T-helper 17 cell (primary cell): ENCODE data around the gene MYOM1. TPM values are rescaled to one million over a fixed set of nuclear protein-coding genes. Genes with fewer than 3 reads are reported as not detected.
"Not testable (repeated sequence)": the region's sequence is repeated elsewhere in the genome, so short reads cannot be mapped to it uniquely, and the experiment has no call there.

Experiments
- ATAC-seq: fragments of 150-1000 bp; cut with Tn5 transposase; 2 replicates; pipeline ENCODE4 v1.10.0; 2021; ENCODE audit warnings: mild to moderate bottlenecking, moderate library complexity
- DNase-seq, 3 donors: peaks; one replicate each; pipeline versions ENCODE4 v3.0.0 to v3.0.0-alpha.2; 2020 to 2021
- H3K9me3 ChIP-seq: one replicate; pipeline ENCODE4 v1.7.0; 2013; ENCODE audit warnings: low read length, mild to moderate bottlenecking; ENCODE audit not compliant: control insufficient read depth, poor library complexity, severe bottlenecking
- H3K27ac Mint-ChIP-seq: one replicate; pipeline ENCODE4 v1.8.0; 2022; ENCODE audit warnings: mild to moderate bottlenecking, moderate library complexity, mixed read lengths
- H3K27me3 Mint-ChIP-seq: one replicate; pipeline ENCODE4 v1.8.0; 2022; ENCODE audit warnings: mixed read lengths
- H3K36me3 Mint-ChIP-seq: one replicate; pipeline ENCODE4 v1.8.0; 2022; ENCODE audit warnings: low read depth, mixed read lengths
- H3K4me1 Mint-ChIP-seq: one replicate; pipeline ENCODE4 v1.8.0; 2022; ENCODE audit warnings: mild to moderate bottlenecking, mixed read lengths
- H3K4me3 Mint-ChIP-seq: one replicate; pipeline ENCODE4 v1.8.0; 2022; ENCODE audit warnings: mild to moderate bottlenecking, moderate library complexity, mixed read lengths
- total RNA-seq, 4 donors: library from RNA in 2 of 4; stranded (reverse) in 2 of 4; gene quantifications; one replicate each; pipeline ENCODE4 v1.2.3 and lab custom pipeline; 2022 to 2026

Gene MYOM1
- total RNA-seq, 2 donors from 2014 or later: 0.92 to 3.2 TPM

DNA sequence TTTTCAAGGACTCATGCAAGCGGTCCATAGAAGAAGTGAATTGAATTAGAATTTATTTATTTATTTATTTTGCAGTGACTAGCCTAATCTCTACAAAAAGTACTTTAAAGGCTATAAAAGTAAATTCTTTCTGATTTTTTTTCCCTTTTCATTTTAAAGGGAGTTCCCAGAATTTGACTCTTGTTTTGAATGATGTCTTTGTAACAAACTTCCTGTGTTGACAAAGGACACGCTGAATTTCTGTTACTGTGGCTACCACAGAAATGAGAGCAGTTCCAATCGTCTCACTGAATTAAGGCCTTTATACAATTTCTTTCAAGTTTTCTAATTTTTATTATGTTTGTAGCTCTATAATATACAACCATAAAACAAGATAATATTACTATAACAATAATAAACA, 160.5 kb downstream of the MYOM1 start:
- H3K4me3 Mint-ChIP-seq: no peak overlapping the region
- peak; percentile 60 for ATAC-seq

DNA sequence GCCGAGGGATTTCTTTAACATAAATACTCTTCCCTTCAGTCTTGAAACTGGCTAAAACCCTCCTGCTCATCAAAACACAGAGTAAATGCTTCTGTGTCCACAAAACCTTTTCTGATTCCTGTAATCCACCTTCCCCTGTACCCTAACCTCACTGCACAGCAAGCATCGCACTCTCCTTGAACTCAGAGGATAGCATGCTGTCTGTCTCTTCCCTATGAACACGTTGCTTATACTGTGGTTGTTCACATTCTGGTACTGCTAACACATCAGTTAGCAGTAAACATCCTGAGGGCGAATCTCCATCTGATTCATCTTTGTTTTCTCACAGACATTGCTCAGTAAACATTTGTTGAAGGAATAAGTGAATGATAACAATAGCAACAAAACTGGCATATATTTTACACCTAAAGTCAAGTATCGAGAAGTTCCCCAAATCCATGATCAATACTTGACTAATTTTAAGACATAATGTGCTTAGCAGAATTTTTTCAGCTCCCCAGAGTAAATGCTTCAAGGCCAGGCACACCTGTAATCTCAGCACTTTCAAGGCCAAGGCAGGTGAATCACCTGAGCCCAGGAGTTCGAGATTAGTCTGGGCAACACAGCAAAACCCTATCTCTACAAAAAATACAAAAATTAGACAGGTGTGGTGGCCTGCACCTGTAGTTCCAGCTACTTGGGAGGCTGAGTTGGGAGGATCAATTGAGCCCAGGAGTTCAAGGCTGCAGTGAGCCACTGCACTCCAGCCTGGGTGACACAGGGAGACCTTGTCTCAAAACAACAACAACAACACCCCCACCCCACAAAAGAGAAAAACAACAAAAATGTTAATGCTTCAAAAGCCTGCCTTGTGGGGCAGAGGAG, 161.2 kb downstream of the MYOM1 start:
- Mint-ChIP-seq H3K27me3 (no peaks in the 10 kb centered on the region), H3K4me3 (peak overlapping the region; percentile 72), H3K4me1 (peaks cover 51% of the 10 kb centered on the region), H3K36me3 (peaks cover 4% of the 10 kb centered on the region), H3K27ac (peak overlapping the region; percentile 100)
- DNase-seq (no peak), ATAC-seq (peak; percentile 48)
- H3K9me3 ChIP-seq: no peaks in the 10 kb centered on the region

More for the DNA sequence above, 160.5 kb downstream of the MYOM1 start:
- peaks cover 2% of the 10 kb centered on the region for H3K36me3 Mint-ChIP-seq
- peaks cover 49% of the 10 kb centered on the region for H3K4me1 Mint-ChIP-seq
- no peaks in the 10 kb centered on the region for H3K9me3 ChIP-seq
- H3K27ac Mint-ChIP-seq: peak overlapping the region; percentile 100
- no peak for DNase-seq
- no peaks in the 10 kb centered on the region for H3K27me3 Mint-ChIP-seq

DNA sequence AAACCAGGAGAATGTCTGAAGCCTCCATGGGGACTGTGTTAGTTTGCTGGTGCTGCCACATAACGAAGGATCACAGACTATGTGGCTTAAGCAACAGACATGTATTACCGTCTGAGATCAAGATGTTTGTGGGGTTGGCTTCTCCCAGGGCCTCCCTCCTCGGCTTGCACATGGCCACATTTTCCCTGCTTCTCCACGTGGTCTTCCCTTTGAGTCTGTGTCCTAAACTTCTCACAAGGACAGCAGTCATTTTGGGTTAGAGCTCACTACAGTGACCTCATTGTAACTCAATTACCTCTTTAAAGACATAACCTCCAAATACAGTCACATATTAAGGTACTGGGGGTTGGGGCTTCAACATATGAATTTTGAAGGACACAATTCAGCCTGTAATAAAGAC, 162.2 kb downstream of the MYOM1 start:
- Mint-ChIP-seq H3K27ac (peak overlapping the region; percentile 100), H3K27me3 (no peaks in the 10 kb centered on the region)

GRCh38 chr18:3056311-3056710, 163.5 kb downstream of the MYOM1 start:
- DNase-seq: no peak
- Mint-ChIP-seq H3K4me1 (peaks cover 43% of the 10 kb centered on the region), H3K4me3 (no peak overlapping the region), H3K27me3 (no peaks in the 10 kb centered on the region), H3K27ac (peak overlapping the region; percentile 100), H3K36me3 (peaks cover 4% of the 10 kb centered on the region)
- ATAC-seq: no peak
- H3K9me3 ChIP-seq: no peaks in the 10 kb centered on the region

More for the DNA sequence above, 162.2 kb downstream of the MYOM1 start:
- no peaks in the 10 kb centered on the region for H3K9me3 ChIP-seq
- peaks cover 42% of the 10 kb centered on the region for H3K4me1 Mint-ChIP-seq
- ATAC-seq: no peak
- no peak for DNase-seq
- peaks cover 4% of the 10 kb centered on the region for H3K36me3 Mint-ChIP-seq
- H3K4me3 Mint-ChIP-seq: no peak overlapping the region

DNA sequence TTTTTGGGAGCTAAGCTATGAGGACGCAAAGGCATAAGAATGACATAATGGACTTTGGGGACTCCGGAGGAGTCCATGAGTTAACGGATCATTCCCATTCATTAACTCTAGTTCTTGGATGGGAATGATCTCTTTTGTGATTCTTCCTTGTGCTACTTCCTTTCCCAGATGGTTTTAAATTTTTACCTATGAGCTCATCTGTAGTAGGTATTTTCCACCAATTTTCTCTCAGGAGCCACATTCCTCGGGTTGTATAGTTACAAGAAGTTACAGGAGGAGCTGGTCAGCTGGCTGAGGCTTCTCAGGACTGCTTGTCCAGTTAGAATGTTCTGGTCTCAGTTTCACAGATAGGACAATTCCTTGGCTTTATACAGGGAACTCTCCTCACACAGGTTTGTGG, 164.0 kb downstream of the MYOM1 start:
- Mint-ChIP-seq H3K27ac (peak overlapping the region; percentile 100), H3K27me3 (no peaks in the 10 kb centered on the region), H3K36me3 (peaks cover 4% of the 10 kb centered on the region), H3K4me1 (peaks cover 38% of the 10 kb centered on the region), H3K4me3 (no peak overlapping the region)
- no peak for ATAC-seq
- DNase-seq: no peak
- no peaks in the 10 kb centered on the region for H3K9me3 ChIP-seq

- DNase-seq: no peak
- no peak overlapping the region for H3K4me3 Mint-ChIP-seq
- H3K27me3 Mint-ChIP-seq: no peaks in the 10 kb centered on the region
- ATAC-seq: no peak
- no peaks in the 10 kb centered on the region for H3K9me3 ChIP-seq
- H3K36me3 Mint-ChIP-seq: peaks cover 4% of the 10 kb centered on the region
- H3K4me1 Mint-ChIP-seq: peaks cover 32% of the 10 kb centered on the region
- no peak overlapping the region for H3K27ac Mint-ChIP-seq
These were observed 164.5 kb downstream of the MYOM1 start for GRCh38 chr18:3055186-3055728.

GRCh38 chr18:3054780-3055179, 165.0 kb downstream of the MYOM1 start:
- peak overlapping the region; percentile 1 for H3K27ac Mint-ChIP-seq
- H3K27me3 Mint-ChIP-seq: no peaks in the 10 kb centered on the region
- DNase-seq (no peak), ATAC-seq (no peak)
- no peaks in the 10 kb centered on the region for H3K9me3 ChIP-seq
- peaks cover 4% of the 10 kb centered on the region for H3K36me3 Mint-ChIP-seq
- peaks cover 32% of the 10 kb centered on the region for H3K4me1 Mint-ChIP-seq
- H3K4me3 Mint-ChIP-seq: no peak overlapping the region

GRCh38 chr18:3054214-3054613, 165.6 kb downstream of the MYOM1 start:
- Mint-ChIP-seq H3K4me3 (no peak overlapping the region), H3K36me3 (peaks cover 4% of the 10 kb centered on the region), H3K4me1 (peaks cover 32% of the 10 kb centered on the region), H3K27ac (peak overlapping the region; percentile 1), H3K27me3 (no peaks in the 10 kb centered on the region)
- ATAC-seq (no peak), DNase-seq (no peak)
- no peaks in the 10 kb centered on the region for H3K9me3 ChIP-seq

- no peak for DNase-seq
- peaks cover 25% of the 10 kb centered on the region for H3K4me1 Mint-ChIP-seq
- H3K36me3 Mint-ChIP-seq: peaks cover 4% of the 10 kb centered on the region
- peak overlapping the region; percentile 19 for H3K27ac Mint-ChIP-seq
- no peaks in the 10 kb centered on the region for H3K9me3 ChIP-seq
- ATAC-seq: no peak
- H3K27me3 Mint-ChIP-seq: no peaks in the 10 kb centered on the region
- H3K4me3 Mint-ChIP-seq: no peak overlapping the region
These were observed 166.7 kb downstream of the MYOM1 start for GRCh38 chr18:3053081-3053480.

DNA sequence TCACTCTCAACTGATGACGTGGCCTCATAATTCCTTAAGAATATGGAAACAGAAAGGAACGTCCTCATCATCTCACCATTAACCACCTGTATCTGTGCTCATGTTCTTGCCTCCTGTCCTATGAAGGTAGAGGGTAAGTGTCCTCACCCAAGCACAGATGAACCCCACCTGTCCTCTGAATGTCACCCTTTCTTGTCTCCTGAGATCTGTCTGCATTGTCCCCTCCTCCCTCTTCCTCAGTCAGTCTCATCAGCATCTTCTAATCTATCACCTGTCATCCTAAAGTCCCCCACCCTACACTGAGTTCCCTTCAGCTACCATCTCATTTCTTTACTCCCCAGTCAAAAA, 167.4 kb downstream of the MYOM1 start:
- ATAC-seq (peak; percentile 37), DNase-seq (no peak)
- Mint-ChIP-seq H3K36me3 (peaks cover 4% of the 10 kb centered on the region), H3K27ac (peak overlapping the region; percentile 19), H3K27me3 (no peaks in the 10 kb centered on the region), H3K4me1 (peaks cover 19% of the 10 kb centered on the region), H3K4me3 (no peak overlapping the region)
- no peaks in the 10 kb centered on the region for H3K9me3 ChIP-seq

GRCh38 chr18:3051718-3052410, 167.9 kb downstream of the MYOM1 start:
- Mint-ChIP-seq H3K27me3 (no peaks in the 10 kb centered on the region), H3K4me1 (peaks cover 19% of the 10 kb centered on the region), H3K36me3 (peaks cover 4% of the 10 kb centered on the region), H3K4me3 (no peak overlapping the region), H3K27ac (peak overlapping the region; percentile 19)
- ATAC-seq (peak; percentile 47), DNase-seq (no peak)
- H3K9me3 ChIP-seq: no peaks in the 10 kb centered on the region

GRCh38 chr18:3049897-3050454, 169.8 kb downstream of the MYOM1 start:
- H3K27me3 Mint-ChIP-seq: not testable (repeated sequence)

DNA sequence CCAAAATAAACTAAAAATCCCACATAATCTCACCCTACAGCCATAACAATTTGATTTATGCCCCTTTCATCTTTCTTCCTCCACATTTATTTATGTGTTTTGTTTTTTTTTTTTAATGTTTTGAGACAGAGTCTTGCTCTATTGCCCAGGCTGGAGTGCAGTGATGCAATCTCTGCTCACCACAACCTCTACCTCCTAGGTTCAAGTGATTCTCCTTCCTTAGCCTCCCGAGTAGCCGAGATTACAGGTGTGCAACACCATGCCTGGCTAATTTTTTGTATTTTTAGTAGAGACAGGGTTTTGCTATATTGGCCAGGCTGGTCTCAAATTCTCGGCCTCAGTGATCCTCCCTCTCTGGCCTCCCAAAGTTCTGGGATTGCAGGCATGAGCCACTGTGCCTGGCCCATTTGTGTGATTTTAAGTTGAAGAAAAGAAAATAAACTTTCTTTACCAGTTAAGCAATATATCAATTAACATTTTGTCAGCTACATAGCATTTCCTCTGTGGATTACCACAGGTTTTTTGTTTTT, 170.9 kb downstream of the MYOM1 start:
- DNase-seq: no peak
- H3K9me3 ChIP-seq: no peaks in the 10 kb centered on the region
- Mint-ChIP-seq H3K27me3 (no peaks in the 10 kb centered on the region), H3K4me3 (no peak overlapping the region), H3K4me1 (peaks cover 14% of the 10 kb centered on the region), H3K27ac (no peak overlapping the region), H3K36me3 (peaks cover 2% of the 10 kb centered on the region)
- ATAC-seq: no peak

More at GRCh38 chr18:3049897-3050454, 169.8 kb downstream of the MYOM1 start:
- H3K27ac Mint-ChIP-seq, H3K36me3 Mint-ChIP-seq, H3K4me3 Mint-ChIP-seq, DNase-seq, ATAC-seq, H3K9me3 ChIP-seq: not testable (repeated sequence)
- peaks cover 16% of the 10 kb centered on the region for H3K4me1 Mint-ChIP-seq
